ENCODE data around the gene PRKAG2. TPM values are rescaled to one million over a fixed set of nuclear protein-coding genes. Genes with fewer than 3 reads are reported as not detected.

PRKAG2 gene
- total RNA-seq, 1 donor from 2014 or later, result 15.7 TPM

- intact Hi-C loops (cut with micrococcal nuclease), result no loop called here
Observed at GRCh38 chr7:151684408-151685175, 192.3 kb downstream of the PRKAG2 start.

GRCh38 chr7:151683615-151684407, 193.1 kb downstream of the PRKAG2 start:
- intact Hi-C loops (cut with micrococcal nuclease), result no loop called here

GRCh38 chr7:151682831-151683614, 193.9 kb downstream of the PRKAG2 start:
- intact Hi-C loops (cut with micrococcal nuclease), result no loop called here

GRCh38 chr7:151681726-151682125, 195.2 kb downstream of the PRKAG2 start:
- intact Hi-C loops (cut with micrococcal nuclease), result no loop called here

GRCh38 chr7:151680810-151681209, 196.1 kb downstream of the PRKAG2 start:
- intact Hi-C loops (cut with micrococcal nuclease), result no loop called here

- intact Hi-C loops (cut with micrococcal nuclease), result no loop called here
Observed at GRCh38 chr7:151679881-151680612, 196.9 kb downstream of the PRKAG2 start.

- intact Hi-C loops (cut with micrococcal nuclease), result no loop called here
Observed at GRCh38 chr7:151679071-151679708, 197.7 kb downstream of the PRKAG2 start.

GRCh38 chr7:151678227-151678604, 198.7 kb downstream of the PRKAG2 start:
- intact Hi-C loops (cut with micrococcal nuclease), result no loop called here

GRCh38 chr7:151677581-151678226, 199.2 kb downstream of the PRKAG2 start:
- intact Hi-C loops (cut with micrococcal nuclease), result no loop called here

GRCh38 chr7:151676759-151677158, 200.2 kb downstream of the PRKAG2 start:
- intact Hi-C loops (cut with micrococcal nuclease), result no loop called here

GRCh38 chr7:151675196-151675920, 201.6 kb downstream of the PRKAG2 start:
- intact Hi-C loops (cut with micrococcal nuclease), result no loop called here

- intact Hi-C loops (cut with micrococcal nuclease), result no loop called here
Observed at GRCh38 chr7:151674161-151674920, 202.6 kb downstream of the PRKAG2 start.

GRCh38 chr7:151673216-151673615, 203.7 kb downstream of the PRKAG2 start:
- intact Hi-C loops (cut with micrococcal nuclease), result no loop called here

- intact Hi-C loops (cut with micrococcal nuclease), result no loop called here
Observed at GRCh38 chr7:151672716-151673115, 204.2 kb downstream of the PRKAG2 start.

GRCh38 chr7:151671514-151671913, 205.4 kb downstream of the PRKAG2 start:
- intact Hi-C loops (cut with micrococcal nuclease), result no loop called here

GRCh38 chr7:151669762-151670161, 207.2 kb downstream of the PRKAG2 start:
- intact Hi-C loops (cut with micrococcal nuclease), result no loop called here

GRCh38 chr7:151666886-151667285, 210.0 kb downstream of the PRKAG2 start:
- intact Hi-C loops (cut with micrococcal nuclease), result no loop called here

GRCh38 chr7:151665368-151665767, 211.5 kb downstream of the PRKAG2 start:
- intact Hi-C loops (cut with micrococcal nuclease), result no loop called here

GRCh38 chr7:151664268-151664667, 212.6 kb downstream of the PRKAG2 start:
- intact Hi-C loops (cut with micrococcal nuclease), result no loop called here
